D721Med (cell line): Measurements from ENCODE around the gene GBP7.

ENCODE experiments used
- DNase-seq: peaks from one replicate; pipeline ENCODE4 v3.0.0; 2011; ENCODE audit warnings: low spot score; ENCODE audit not compliant: insufficient read length
- FAIRE-seq: peaks from 2 replicates; lab custom pipeline; 2011; peaks lifted over from hg19 to GRCh38; lab: Jason Lieb, UNC
- CTCF ChIP-seq: IDR thresholded peaks from 2 replicates; pipeline ENCODE4 v1.5.1; 2012; ENCODE audit warnings: mild to moderate bottlenecking, control low read depth; ENCODE audit not compliant: insufficient read depth; ENCODE audit errors: missing control alignments

The GBP7 gene

GRCh38 chr1:89112871-89113613, 62.8 kb downstream of the GBP7 start:
- no peak for DNase-seq
- no peak for FAIRE-seq
- TF ChIP-seq CTCF: no peak

GRCh38 chr1:89104687-89105086, 71.1 kb downstream of the GBP7 start:
- TF ChIP-seq CTCF: no peak
- FAIRE-seq (no peak), DNase-seq (no peak)

GRCh38 chr1:89104147-89104546, 71.7 kb downstream of the GBP7 start:
- FAIRE-seq (no peak), DNase-seq (no peak)
- no peak for TF ChIP-seq CTCF

GRCh38 chr1:89102021-89102420, 73.8 kb downstream of the GBP7 start:
- DNase-seq (no peak), FAIRE-seq (no peak)
- no peak for TF ChIP-seq CTCF

- no peak for TF ChIP-seq CTCF
- no peak for DNase-seq
- no peak for FAIRE-seq
These were observed 75.4 kb downstream of the GBP7 start for GRCh38 chr1:89100412-89100811.

GRCh38 chr1:89098857-89099256, 76.9 kb downstream of the GBP7 start:
- no peak for TF ChIP-seq CTCF
- no peak for DNase-seq
- FAIRE-seq: no peak

- no peak for TF ChIP-seq CTCF
- no peak for DNase-seq
- no peak for FAIRE-seq
These were observed 80.1 kb downstream of the GBP7 start for GRCh38 chr1:89095737-89096136.
